Astrocyte of the cerebellum (primary cell): ENCODE results near the gene STX3.
"Not testable (repeated sequence)": the region's sequence is repeated elsewhere in the genome, so short reads cannot be mapped to it uniquely, and the experiment has no call there.

Experiments used
- DNase-seq: peaks from one replicate; pipeline ENCODE4 v3.0.0-alpha.2; 2011; ENCODE audit warnings: low read depth
- H3K4me3 ChIP-seq: 2 replicates; pipeline ENCODE4 v1.5.1; 2011; ENCODE audit warnings: mild to moderate bottlenecking, low read depth, low read length, moderate library complexity
- in situ Hi-C: cut with HindIII; loops from 2 replicates; pipeline ENCODE4 v1.10.0; 2017; ENCODE audit warnings: low sequenced_read_pairs
- TF ChIP-seq, protein P1 (sequence below): IDR thresholded peaks from 2 replicates; pipeline ENCODE4 v1.5.1; 2012; ENCODE audit warnings: low read length, low read depth, moderate library complexity, mild to moderate bottlenecking; ENCODE audit errors: missing control alignments

STX3 gene

DNA sequence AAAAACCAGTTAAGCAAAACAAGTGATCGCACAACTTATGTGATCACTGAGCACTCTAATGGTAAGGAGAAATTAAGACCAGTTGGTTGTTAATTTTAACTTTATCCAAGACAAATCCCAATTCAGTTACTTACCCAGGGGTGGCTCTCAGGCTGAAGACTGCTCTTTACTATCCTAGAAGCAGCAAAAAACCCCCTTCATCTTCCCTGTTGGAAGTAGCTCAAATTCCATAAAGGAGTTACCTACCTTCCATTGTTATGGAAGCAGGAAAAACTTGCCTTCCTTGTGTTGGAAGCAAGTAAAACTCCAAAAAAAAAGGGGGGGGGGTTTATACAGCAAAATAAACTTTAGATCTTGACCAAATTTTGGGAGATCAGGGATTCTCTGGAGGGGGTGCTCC, 60.6 kb downstream of the STX3 start:
- H3K4me3 ChIP-seq, result no peak overlapping the region
- in situ Hi-C loops, result no loop called here
- TF ChIP-seq, protein P1, sequence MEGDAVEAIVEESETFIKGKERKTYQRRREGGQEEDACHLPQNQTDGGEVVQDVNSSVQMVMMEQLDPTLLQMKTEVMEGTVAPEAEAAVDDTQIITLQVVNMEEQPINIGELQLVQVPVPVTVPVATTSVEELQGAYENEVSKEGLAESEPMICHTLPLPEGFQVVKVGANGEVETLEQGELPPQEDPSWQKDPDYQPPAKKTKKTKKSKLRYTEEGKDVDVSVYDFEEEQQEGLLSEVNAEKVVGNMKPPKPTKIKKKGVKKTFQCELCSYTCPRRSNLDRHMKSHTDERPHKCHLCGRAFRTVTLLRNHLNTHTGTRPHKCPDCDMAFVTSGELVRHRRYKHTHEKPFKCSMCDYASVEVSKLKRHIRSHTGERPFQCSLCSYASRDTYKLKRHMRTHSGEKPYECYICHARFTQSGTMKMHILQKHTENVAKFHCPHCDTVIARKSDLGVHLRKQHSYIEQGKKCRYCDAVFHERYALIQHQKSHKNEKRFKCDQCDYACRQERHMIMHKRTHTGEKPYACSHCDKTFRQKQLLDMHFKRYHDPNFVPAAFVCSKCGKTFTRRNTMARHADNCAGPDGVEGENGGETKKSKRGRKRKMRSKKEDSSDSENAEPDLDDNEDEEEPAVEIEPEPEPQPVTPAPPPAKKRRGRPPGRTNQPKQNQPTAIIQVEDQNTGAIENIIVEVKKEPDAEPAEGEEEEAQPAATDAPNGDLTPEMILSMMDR, result no peak
- no peak for DNase-seq

GRCh38 chr11:59816434-59816833, 61.3 kb downstream of the STX3 start:
- DNase-seq, in situ Hi-C loops, H3K4me3 ChIP-seq: not testable (repeated sequence)

DNA sequence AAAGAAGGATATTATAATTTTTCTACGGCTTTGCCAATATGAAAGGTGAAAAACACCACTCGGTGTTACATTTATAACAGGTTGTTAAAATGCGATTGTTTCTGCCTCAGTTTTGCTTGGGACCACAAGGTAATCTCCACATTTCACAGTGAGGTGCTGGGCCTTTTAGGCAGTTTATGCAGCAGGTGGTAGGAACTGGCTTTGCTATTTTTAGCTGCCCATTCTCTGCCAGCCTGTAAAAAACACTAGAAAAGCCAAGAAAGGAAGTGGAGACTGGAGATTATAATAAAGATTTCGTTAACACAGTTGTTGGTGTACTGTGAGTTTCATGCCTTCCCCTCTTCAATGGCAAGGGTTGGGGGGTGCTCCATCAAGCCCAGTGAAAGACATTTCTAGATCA, 63.4 kb downstream of the STX3 start:
- in situ Hi-C loops, result no loop called here

DNA sequence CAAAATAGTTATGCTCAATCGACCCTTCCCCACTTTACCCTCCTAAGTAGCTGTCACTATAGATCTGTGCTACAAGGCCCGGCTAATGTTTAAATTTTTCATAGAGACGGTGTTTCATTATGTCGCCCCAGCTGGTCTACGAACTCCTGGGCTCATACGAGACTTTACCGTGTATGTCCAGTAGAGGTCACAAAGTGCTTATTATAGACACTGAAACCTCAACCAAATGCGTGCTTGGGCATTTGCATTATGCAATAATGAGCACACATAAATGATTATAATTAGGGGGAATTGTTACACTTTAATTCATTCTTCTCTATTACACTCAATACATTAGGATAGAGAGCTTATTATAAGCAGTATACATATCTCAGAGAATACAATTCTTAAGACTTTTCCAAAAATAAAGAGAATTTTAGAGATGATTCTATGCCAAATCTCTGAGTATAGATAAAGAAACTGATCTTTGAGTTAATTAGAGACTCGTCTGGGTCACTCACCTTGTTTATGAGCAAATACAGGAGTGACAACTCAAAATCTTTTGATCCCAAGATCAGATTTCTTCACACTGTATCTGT, 67.9 kb downstream of the STX3 start:
- TF ChIP-seq, protein P1, result peak; percentile 56
- no peak for DNase-seq
- in situ Hi-C loops, result no loop called here
- H3K4me3 ChIP-seq, result no peak overlapping the region

More for the DNA sequence above, 63.4 kb downstream of the STX3 start:
- H3K4me3 ChIP-seq, result no peak overlapping the region
- TF ChIP-seq, protein P1, result no peak
- no peak for DNase-seq

DNA sequence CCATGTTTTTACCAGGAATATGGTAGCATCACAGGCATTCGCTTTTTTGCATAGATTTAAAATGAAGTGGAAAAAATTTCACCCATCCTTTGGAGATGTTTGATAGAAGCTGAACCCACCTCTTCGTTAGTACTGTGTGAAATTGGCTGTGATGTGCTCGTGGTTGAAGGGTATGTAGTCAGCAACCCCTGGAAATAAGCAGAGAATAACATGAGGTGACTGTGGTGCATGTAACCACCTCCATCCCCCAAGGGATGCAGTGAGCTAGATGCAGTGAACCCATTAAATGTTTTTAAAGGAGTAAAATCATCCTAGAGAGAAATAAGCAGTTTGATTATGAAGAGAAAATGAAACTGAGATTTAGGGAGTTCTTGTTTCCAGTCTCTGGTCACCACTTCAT, 74.2 kb downstream of the STX3 start:
- no peak for DNase-seq
- in situ Hi-C loops, result no loop called here
- no peak overlapping the region for H3K4me3 ChIP-seq
- TF ChIP-seq, protein P1, result no peak

GRCh38 chr11:59833602-59834001, 78.4 kb downstream of the STX3 start:
- no peak for DNase-seq
- no peak overlapping the region for H3K4me3 ChIP-seq
- TF ChIP-seq, protein P1, result no peak
- in situ Hi-C loops, result no loop called here

GRCh38 chr11:59839615-59840014, 84.4 kb downstream of the STX3 start:
- H3K4me3 ChIP-seq, result no peak overlapping the region
- DNase-seq, result no peak
- TF ChIP-seq, protein P1, result no peak
- in situ Hi-C loops, result no loop called here
